GM12878 (cell line): ENCODE measurements around the gene PRM1. TPM values are rescaled to one million over a fixed set of nuclear protein-coding genes. Genes with fewer than 3 reads are reported as not detected.
A peak's percentile ranks its signal among the peaks of the same experiment; 100 is the strongest.

ENCODE experiments used
- ATAC-seq: fragments of 200-7000 bp; cut with Tn5 transposase; 3 replicates; pipeline ENCODE4 v1.9.1; 2020; ENCODE audit warnings: mild to moderate bottlenecking, moderate library complexity
- BruUV-seq: library from RNA; stranded (reverse); fragments of 400-500 nt; replicated peaks from 2 replicates; lab custom pipeline; 2021; lab: Mats Ljungman, UMichigan
- CTCF ChIA-PET: fragments of 300-600 bp; sonication (Branson Sonifier 250); formaldehyde crosslinking; extraction: SDS; loops from one replicate; lab custom pipeline; 2021; ENCODE audit warnings: inconsistent platforms; lab: Yijun Ruan, JAX
- POLR2A ChIA-PET: fragments of 350-600 bp; formaldehyde crosslinking; extraction: SDS; loops from one replicate; lab custom pipeline; 2021; ENCODE audit warnings: inconsistent platforms; lab: Charles Lee
- RAD21 ChIA-PET: fragments of 300-600 bp; sonication (Branson Sonifier 250); formaldehyde crosslinking; loops from one replicate; lab custom pipeline; 2023; ENCODE audit warnings: antibody characterized with exemption; ENCODE audit not compliant: unreplicated experiment; lab: Charles Lee
- SMC1A ChIA-PET: fragments of 300-600 bp; sonication (Branson Sonifier 250); formaldehyde crosslinking; loops from one replicate; lab custom pipeline; 2023; ENCODE audit not compliant: unreplicated experiment, uncharacterized antibody; lab: Charles Lee
- DNase-seq: peaks from one replicate; pipeline ENCODE4 v3.0.0-alpha.2; 2011; ENCODE audit warnings: low read depth, low spot score
- FAIRE-seq: peaks from 3 replicates; lab custom pipeline; 2011; peaks lifted over from hg19 to GRCh38; lab: Jason Lieb, UNC
- H2AFZ ChIP-seq: 2 replicates; pipeline ENCODE4 v1.6.0; 2011; ENCODE audit warnings: low read depth, low read length, control low read depth; ENCODE audit not compliant: control insufficient read depth
- H3K27ac ChIP-seq: 2 replicates; pipeline ENCODE4 v1.5.1; 2011; ENCODE audit warnings: control low read depth; ENCODE audit not compliant: control insufficient read depth, insufficient read depth
- H3K27me3 ChIP-seq, 2 experiments: replicated peaks in 1 of 2; 2 replicates each; pipeline versions ENCODE4 v1.6.0 to v1.6.1; 2011; ENCODE audit warnings: low read length in 1 of 2; ENCODE audit not compliant: control insufficient read depth in 2 of 2, insufficient read depth in 2 of 2
- H3K36me3 ChIP-seq, 2 experiments: 2 replicates each; pipeline ENCODE4 v1.5.1; 2011; ENCODE audit warnings: low read length in 1 of 2; ENCODE audit not compliant: control insufficient read depth in 2 of 2, insufficient read depth in 2 of 2
- H3K4me1 ChIP-seq: 2 replicates; pipeline ENCODE4 v1.6.1; 2011; ENCODE audit warnings: mild to moderate bottlenecking, low read length, moderate library complexity, mixed read lengths; ENCODE audit not compliant: control insufficient read depth, insufficient read depth
- H3K4me2 ChIP-seq: 2 replicates; pipeline ENCODE4 v1.6.0; 2011; ENCODE audit warnings: control low read depth; ENCODE audit not compliant: control insufficient read depth, insufficient read depth
- H3K4me3 ChIP-seq: fragments of 200-600 bp; sonication (generic); 2 replicates; pipeline ENCODE4 v1.5.1; 2016
- H3K79me2 ChIP-seq: 2 replicates; pipeline ENCODE4 v1.6.0; 2011; ENCODE audit warnings: low read length; ENCODE audit not compliant: control insufficient read depth, insufficient read depth
- H3K9ac ChIP-seq: 2 replicates; pipeline ENCODE4 v1.8.0; 2011; ENCODE audit warnings: low read length, control low read depth, mixed read lengths; ENCODE audit not compliant: control insufficient read depth, insufficient read depth
- H3K9me3 ChIP-seq: replicated peaks from 3 replicates; pipeline ENCODE4 v1.5.1; 2011; ENCODE audit warnings: mild to moderate bottlenecking, low read length; ENCODE audit not compliant: control insufficient read depth, insufficient read depth
- H4K20me1 ChIP-seq: 2 replicates; pipeline ENCODE4 v1.6.0; 2011; ENCODE audit not compliant: control insufficient read depth, insufficient read depth
- E2F4 ChIP-seq: IDR thresholded peaks from 2 replicates; pipeline ENCODE4 v1.6.1; 2012; ENCODE audit warnings: low read depth, low read length, improper control_type of control experiment
- ELK1 ChIP-seq: IDR thresholded peaks from 2 replicates; pipeline ENCODE4 v1.6.1; 2012; ENCODE audit warnings: low read depth, low read length, improper control_type of control experiment
- EZH2 ChIP-seq: IDR thresholded peaks from 2 replicates; pipeline ENCODE4 v1.6.1; 2012; ENCODE audit warnings: low read depth, mild to moderate bottlenecking, control low read depth, inconsistent platforms, low read length, borderline replicate concordance; ENCODE audit not compliant: control insufficient read depth
- GABPA ChIP-seq: IDR thresholded peaks from 2 replicates; pipeline ENCODE4 v1.6.1; 2014; ENCODE audit warnings: antibody characterized with exemption, low read depth, mild to moderate bottlenecking, inconsistent platforms
- GATAD2B ChIP-seq: fragments of 450-650 bp; conservative IDR thresholded peaks from 2 replicates; pipeline ENCODE4 v1.6.1; 2017; ENCODE audit warnings: low read depth, mild to moderate bottlenecking, moderate library complexity
- IKZF2 ChIP-seq, 2 experiments: fragments of 450-650 bp; IDR thresholded peaks; 2 replicates each; pipeline ENCODE4 v1.6.1; 2017; ENCODE audit warnings: mild to moderate bottlenecking in 2 of 2, moderate library complexity in 2 of 2
- IRF4 ChIP-seq: IDR thresholded peaks from 2 replicates; pipeline ENCODE4 v1.6.1; 2011; ENCODE audit warnings: low read depth, low read length
- JUNB ChIP-seq: IDR thresholded peaks from 2 replicates; pipeline ENCODE4 v1.6.1; 2016; ENCODE audit warnings: antibody characterized with exemption, mild to moderate bottlenecking
- MEF2B ChIP-seq: fragments of 450-650 bp; IDR thresholded peaks from 2 replicates; pipeline ENCODE4 v1.6.1; 2018; ENCODE audit warnings: mild to moderate bottlenecking, moderate library complexity; ENCODE audit not compliant: partially characterized antibody, poor library complexity, severe bottlenecking
- NFIC ChIP-seq: IDR thresholded peaks from 2 replicates; pipeline ENCODE4 v1.6.1; 2012; ENCODE audit warnings: low read depth, mild to moderate bottlenecking, inconsistent platforms, low read length, moderate library complexity
- PBX3 ChIP-seq: IDR thresholded peaks from 2 replicates; pipeline ENCODE4 v1.6.1; 2011; ENCODE audit warnings: mild to moderate bottlenecking, low read depth, low read length, moderate library complexity; ENCODE audit not compliant: insufficient replicate concordance
- ZBED1 ChIP-seq: IDR thresholded peaks from 2 replicates; pipeline ENCODE4 v1.6.1; 2016; ENCODE audit warnings: borderline replicate concordance
- ZNF384 ChIP-seq: IDR thresholded peaks from 2 replicates; pipeline ENCODE4 v1.6.1; 2012; ENCODE audit warnings: low read depth, mild to moderate bottlenecking, low read length, improper control_type of control experiment, borderline replicate concordance
- ZNF687 ChIP-seq: fragments of 450-650 bp; IDR thresholded peaks from 2 replicates; pipeline ENCODE4 v1.6.1; 2017; ENCODE audit warnings: mild to moderate bottlenecking, moderate library complexity
- WGBS: methylation state at CpG from one replicate; pipeline ENCODE4 v1.1.6; 2016; ENCODE audit warnings: low lambda C conversion rate; ENCODE audit not compliant: insufficient replicate concordance, insufficient coverage; ENCODE audit errors: missing lambda C conversion rate; 5-methylcytosine and 5-hydroxymethylcytosine counted together
- in situ Hi-C: fragments of 300-500 bp; cut with MboI; formaldehyde crosslinking; loops from 9 replicates; pipeline ENCODE4 v1.14.3; 2018; ENCODE audit warnings: mixed read lengths
- intact Hi-C: fragments of 100-400 bp; cut with micrococcal nuclease; formaldehyde crosslinking; loops from one replicate; pipeline ENCODE4 v1.14.2; 2022; ENCODE audit not compliant: unreplicated experiment
- polyA plus RNA-seq, 11 experiments: library from polyadenylated mRNA; depleted of rRNA in 4 of 11; unstranded in 6 of 11; stranded (reverse) in 5 of 11; fragments of >200 nt; fragmentation: Nextera tagmentation in 4 of 11; fragmentation: Illumina TruSeq in 1 of 11; extraction: Ambion mirVana in 4 of 11; extraction: Trizol in 1 of 11; gene quantifications; 1 replicate in 1 of 11; 2 replicates in 10 of 11; pipeline versions ENCODE4 v1.2.1 to v1.2.3, GENCODE V29; 2011 to 2016; ENCODE audit warnings: inconsistent platforms in 2 of 11, missing spikeins in 2 of 11, low read depth in 1 of 11
- total RNA-seq, 4 experiments: library from RNA; depleted of rRNA in 3 of 4; stranded (reverse); fragments of >200 nt in 3 of 4; fragmentation: Illumina TruSeq in 1 of 4; extraction: Trizol in 1 of 4; gene quantifications; 2 replicates each; pipeline versions ENCODE4 v1.2.1 to v1.2.3, GENCODE V29; 2013 to 2021

The PRM1 gene
- total and polyA plus RNA-seq, 10 of the 15 experiments (the other 5 are each of a cell fraction or from before 2014, with no cell fraction given) = 0.20 TPM; not detected in 9

GRCh38 chr16:11325404-11326083 lies 44.4 kb upstream of the PRM1 start:
- no peaks in the 10 kb centered on the region for H4K20me1 ChIP-seq
- H3K36me3 ChIP-seq = no peaks in the 10 kb centered on the region
- intact Hi-C loops = no loop called here
- ChIA-PET CTCF (interaction anchor here (0.5 to 5.4 kb wide), 5 partner anchors 14 to 264 kb away, joined by 3 to 40 read pairs (median 6); no protein-coding TSS in a partner anchor), RAD21 (interaction anchor here (0.7 to 7.0 kb wide), 5 partner anchors 15 to 70 kb away, joined by 3 to 89 read pairs (median 29); partner anchors contain the start of gene SOCS1), POLR2A (interaction anchor here (0.7 to 2.3 kb wide), 4 partner anchors 12 to 31 kb away, joined by 3 to 14 read pairs (median 4); no protein-coding TSS in a partner anchor), SMC1A (interaction anchor here (0.6 to 3.8 kb wide), 9 partner anchors 12 to 29 kb away, joined by 3 to 34 read pairs (median 6); no protein-coding TSS in a partner anchor)
- peak overlapping the region; percentile 73 for H3K27ac ChIP-seq
- no peaks in the 10 kb centered on the region for H3K27me3 ChIP-seq
- H2AFZ ChIP-seq = peak overlapping the region; percentile 54
- in situ Hi-C loops = no loop called here
- FAIRE-seq (peak; percentile 23), ATAC-seq (peak; percentile 7), DNase-seq (peak; percentile 68)
- H3K9me3 ChIP-seq = peaks cover 1% of the 10 kb centered on the region; the same call in 2 of the 3 replicates
- peak overlapping the region; percentile 49; the same call in 1 of the 2 replicates for H3K9ac ChIP-seq
- H3K4me1 ChIP-seq = peaks cover 48% of the 10 kb centered on the region
- no peaks in the 10 kb centered on the region; the same call in 1 of the 2 replicates for H3K79me2 ChIP-seq
- 60% methylated on average over 10 of the region's 10 CpGs for WGBS
- H3K4me2 ChIP-seq = peak overlapping the region; percentile 75
- no TSS peak for BruUV-seq
- H3K4me3 ChIP-seq = no peak overlapping the region
- TF ChIP-seq IRF4 (0 out of 2 replicates have a peak, but pooled peaks have one; percentile 37), E2F4 (no peak), ZBED1 (peak; percentile 25; the same call in 1 of the 2 replicates), IKZF2 (IDR thresholded peaks at IDR 0.05) (peak; percentile 61 to 76; a peak in 2 of 4 replicates), GABPA (no peak), PBX3 (no peak), GATAD2B (0 out of 2 replicates have a peak, but pooled peaks have one; percentile 27), JUNB (no peak; the same call in 1 of the 2 replicates), ZNF384 (no peak), NFIC (0 out of 2 replicates have a peak, but pooled peaks have one; percentile 20), MEF2B (peak; percentile 70), ELK1 (no peak), EZH2 (no peak), ZNF687 (peak; percentile 51; the same call in 1 of the 2 replicates)
